BLaER1 treated with 17β-estradiol and CSF1 and Interleukin-3, amounts not matched to agents 10 nM and 100 nM (cell line): ENCODE data around the gene PARP9.

Experiments used
- H3K27ac ChIP-seq, 11 experiments: shearing (Covaris generic); formaldehyde crosslinking; 2 replicates each; pipeline ENCODE4 v1.8.1; 2022
- H3K27me3 ChIP-seq, 11 experiments: shearing (Covaris generic); formaldehyde crosslinking; 2 replicates each; pipeline ENCODE4 v1.8.1; 2022
- H3K36me3 ChIP-seq, 11 experiments: shearing (Covaris generic); formaldehyde crosslinking; 2 replicates each; pipeline ENCODE4 v1.8.1; 2022
- H3K4me1 ChIP-seq, 10 experiments: shearing (Covaris generic); formaldehyde crosslinking; 2 replicates each; pipeline ENCODE4 v1.8.1; 2022
- H3K4me2 ChIP-seq, 11 experiments: shearing (Covaris generic); formaldehyde crosslinking; 2 replicates each; pipeline ENCODE4 v1.8.1; 2022
- H3K4me3 ChIP-seq, 10 experiments: shearing (Covaris generic); formaldehyde crosslinking; 2 replicates each; pipeline ENCODE4 v1.8.1; 2022
- H3K9ac ChIP-seq, 11 experiments: shearing (Covaris generic); formaldehyde crosslinking; 2 replicates each; pipeline ENCODE4 v1.8.1; 2022
- H3K9me3 ChIP-seq, 11 experiments: shearing (Covaris generic); formaldehyde crosslinking; replicated peaks in 1 of 11; 2 replicates each; pipeline ENCODE4 v1.8.1; 2022
- H4K20me1 ChIP-seq, 11 experiments: shearing (Covaris generic); formaldehyde crosslinking; 2 replicates each; pipeline ENCODE4 v1.8.1; 2022
- Cebpa-rat ChIP-seq, 11 experiments: shearing (Covaris generic); IDR thresholded peaks; 2 replicates each; pipeline ENCODE4 v1.8.1; 2022

The PARP9 gene

GRCh38 chr3:122519693-122520092 lies 44.4 kb downstream of the PARP9 start:
- Histone ChIP-seq H3K9me3 (no peaks in the 10 kb centered on the region), H4K20me1 (no peaks in the 10 kb centered on the region), H3K27me3 (no peaks in the 10 kb centered on the region), H3K4me1 (peaks cover 9 to 39% (median 30%) of the 10 kb centered on the region in 10 experiments; a peak in 19 of 20 replicates), H3K4me3 (no peak overlapping the region), H3K36me3 (no peaks in the 10 kb centered on the region), H3K4me2 (peak overlapping the region in 10 of 11 experiments; percentile 3 to 55 (median 36); a peak in 11 of 22 replicates), H3K27ac (peak overlapping the region in 1 of 11 experiments; percentile 24; a peak in 2 of 22 replicates), H3K9ac (no peak overlapping the region)
- TF ChIP-seq Cebpa-rat (IDR thresholded peaks at IDR 0.05): no peak

DNA sequence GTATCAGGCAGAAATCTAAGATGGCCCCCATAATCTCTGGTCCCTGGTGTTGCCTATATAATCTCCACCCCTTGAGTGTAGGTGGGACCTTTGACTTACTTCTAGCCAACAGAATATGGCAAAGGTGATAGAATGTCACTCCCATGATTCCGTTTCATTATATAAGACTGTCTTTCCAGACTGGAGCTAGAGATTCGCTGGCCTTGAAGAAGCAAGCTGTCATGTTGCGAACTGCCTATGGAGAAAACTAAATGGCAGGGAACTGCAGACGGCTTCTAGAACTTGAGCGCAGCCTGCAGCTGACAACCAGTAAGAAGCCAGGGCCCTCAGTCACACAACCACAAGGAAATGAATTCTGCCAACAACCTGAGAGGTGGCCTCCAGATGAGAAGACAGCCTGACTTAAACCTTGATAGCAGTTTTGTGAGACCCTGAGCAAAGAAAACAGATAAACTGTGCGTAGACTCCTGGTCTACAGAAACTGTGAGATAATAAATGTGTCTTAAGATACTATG lies 47.2 kb downstream of the PARP9 start:
- Histone ChIP-seq H3K4me1 (peaks cover 25 to 56% (median 45%) of the 10 kb centered on the region in 10 experiments), H3K4me2 (no peak overlapping the region), H4K20me1 (peaks cover 18 to 22% (median 20%) of the 10 kb centered on the region in 11 experiments; a peak in 21 of 22 replicates), H3K27ac (no peak overlapping the region), H3K36me3 (peaks cover 0 to 9% (median 0%) of the 10 kb centered on the region in 11 experiments; a peak in 4 of 22 replicates), H3K4me3 (no peak overlapping the region), H3K9me3 (no peaks in the 10 kb centered on the region), H3K9ac (no peak overlapping the region), H3K27me3 (no peaks in the 10 kb centered on the region)
- TF ChIP-seq Cebpa-rat (IDR thresholded peaks at IDR 0.05): no peak

DNA sequence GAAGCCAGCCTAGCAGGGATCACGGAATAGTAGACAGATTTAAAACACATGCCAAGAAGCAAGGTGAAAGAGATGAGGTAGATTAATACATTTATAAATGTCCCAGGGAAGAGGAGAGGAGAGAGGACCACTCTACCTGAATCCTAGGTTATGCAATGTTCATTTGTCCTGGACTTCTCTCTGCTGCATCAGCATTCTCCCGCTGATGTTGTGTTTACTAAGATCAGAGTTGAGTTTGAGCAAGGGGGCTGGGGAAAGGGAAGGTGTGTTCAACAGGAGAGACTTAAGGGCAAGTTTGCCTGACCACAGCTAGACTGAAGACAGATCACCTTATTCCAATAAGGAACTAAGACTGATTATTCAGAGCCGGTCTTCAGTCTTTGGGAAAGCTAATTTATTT lies 48.2 kb downstream of the PARP9 start:
- Histone ChIP-seq H3K4me1 (peaks cover 29 to 67% (median 54%) of the 10 kb centered on the region in 10 experiments), H3K27me3 (no peaks in the 10 kb centered on the region), H3K27ac (no peak overlapping the region), H3K36me3 (peaks cover 0 to 19% (median 6%) of the 10 kb centered on the region in 11 experiments; a peak in 10 of 22 replicates), H3K4me3 (no peak overlapping the region), H4K20me1 (peaks cover 26 to 33% (median 30%) of the 10 kb centered on the region in 11 experiments), H3K4me2 (no peak overlapping the region), H3K9me3 (peaks cover 0 to 4% (median 0%) of the 10 kb centered on the region in 11 experiments; a peak in 2 of 22 replicates), H3K9ac (no peak overlapping the region)
- TF ChIP-seq Cebpa-rat (IDR thresholded peaks at IDR 0.05): no peak

DNA sequence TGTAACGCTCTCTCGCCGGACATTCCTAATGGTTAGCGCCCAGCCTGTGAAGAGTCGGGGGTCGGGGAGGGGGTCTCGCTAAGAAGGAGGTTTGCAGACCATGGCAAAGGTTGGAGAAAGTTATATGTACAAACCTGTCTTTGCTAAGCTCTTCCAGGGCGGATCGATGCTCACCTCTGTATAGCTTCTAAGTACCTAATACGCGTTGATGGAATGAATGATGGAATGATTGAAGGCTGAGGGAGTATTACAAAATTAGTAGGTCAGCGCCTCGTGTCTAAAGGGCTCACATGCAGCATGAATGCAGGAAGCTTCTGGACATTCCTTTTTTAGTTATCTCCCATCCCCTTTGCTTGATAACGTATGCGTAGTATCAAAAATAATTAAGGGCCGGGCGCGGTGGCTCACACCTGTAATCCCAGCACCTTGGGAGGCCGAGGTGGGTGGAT lies 49.1 kb downstream of the PARP9 start:
- peaks cover 0 to 27% (median 12%) of the 10 kb centered on the region in 11 experiments; a peak in 12 of 22 replicates for H3K36me3 ChIP-seq
- no peaks in the 10 kb centered on the region for H3K27me3 ChIP-seq
- TF ChIP-seq Cebpa-rat (IDR thresholded peaks at IDR 0.05): no peak
- peak overlapping the region; percentile 95 to 99 (median 99); a peak in 21 of 22 replicates for H3K27ac ChIP-seq
- H3K4me1 ChIP-seq: peaks cover 28 to 65% (median 52%) of the 10 kb centered on the region in 10 experiments
- H3K4me3 ChIP-seq: peak overlapping the region; percentile 75 to 88 (median 84)
- peaks cover 28 to 41% (median 39%) of the 10 kb centered on the region in 11 experiments for H4K20me1 ChIP-seq
- peak overlapping the region; percentile 97 to 100 (median 99) for H3K9ac ChIP-seq
- peaks cover 0 to 12% (median 5%) of the 10 kb centered on the region in 11 experiments; a peak in 14 of 22 replicates for H3K9me3 ChIP-seq
- peak overlapping the region; percentile 64 to 84 (median 74) for H3K4me2 ChIP-seq

- Histone ChIP-seq H3K4me1 (peaks cover 24 to 59% (median 45%) of the 10 kb centered on the region in 10 experiments), H3K4me2 (peak within 1 kb of the TSS; percentile 64 to 84 (median 75)), H3K9me3 (peaks cover 0 to 19% (median 12%) of the 10 kb centered on the region in 11 experiments; a peak in 15 of 22 replicates), H3K36me3 (peaks cover 0 to 33% (median 19%) of the 10 kb centered on the region in 11 experiments; a peak in 13 of 22 replicates), H3K4me3 (peak within 1 kb of the TSS; percentile 75 to 88 (median 84)), H3K27me3 (no peaks in the 10 kb centered on the region), H3K9ac (peak within 1 kb of the TSS; percentile 97 to 100 (median 99)), H3K27ac (peak within 1 kb of the TSS; percentile 95 to 99 (median 99)), H4K20me1 (peaks cover 28 to 48% (median 45%) of the 10 kb centered on the region in 11 experiments)
- TF ChIP-seq Cebpa-rat (IDR thresholded peaks at IDR 0.05): 0 out of 22 replicates have a peak, but pooled peaks of 1 of the 11 experiments have one; percentile 4
Measured at GRCh38 chr3:122514123-122515019, 49.7 kb downstream of the PARP9 start, which contains the start of gene KPNA1. Gene KPNA1 (minus strand): TSS chr3:122514939. CDS start chr3:122496565, 18,374 bp downstream.

DNA sequence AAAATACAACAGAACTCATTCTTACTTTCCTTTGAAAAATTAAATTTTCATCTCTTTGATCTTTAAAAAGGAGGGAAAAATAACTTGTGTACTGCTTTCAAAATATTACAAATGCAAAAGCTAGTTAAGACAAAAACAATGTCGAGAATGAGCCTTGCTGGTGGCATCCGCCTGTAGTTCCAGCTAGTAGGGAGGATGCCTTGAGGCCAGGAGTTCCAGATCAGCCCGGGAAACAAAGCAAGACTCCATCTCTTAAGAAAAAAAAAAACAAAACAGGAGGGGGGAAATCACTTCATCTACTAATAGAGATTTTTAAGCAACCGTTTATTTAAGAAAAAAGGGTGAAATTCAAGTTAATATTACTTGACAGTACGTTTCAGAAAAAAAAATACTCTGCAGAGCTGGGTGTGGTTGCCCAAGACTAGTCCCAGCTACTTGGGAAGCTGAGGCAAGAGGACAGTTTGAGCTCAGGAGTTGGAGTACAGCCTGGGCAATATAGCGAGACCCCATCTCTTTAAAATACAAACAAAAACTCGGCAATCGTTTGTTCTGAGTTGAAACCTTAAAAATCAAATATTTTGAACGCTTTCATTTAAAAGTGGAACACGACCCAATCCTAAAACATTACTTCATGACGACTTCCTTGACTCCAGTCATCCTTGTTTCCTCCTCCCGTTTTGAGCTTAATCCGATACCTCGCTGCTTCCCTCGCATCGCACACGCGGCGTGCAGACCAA lies 50.5 kb downstream of the PARP9 start:
- TF ChIP-seq Cebpa-rat (IDR thresholded peaks at IDR 0.05): 0 out of 22 replicates have a peak, but pooled peaks of 1 of the 11 experiments have one; percentile 6
- peaks cover 0 to 39% (median 27%) of the 10 kb centered on the region in 11 experiments; a peak in 18 of 22 replicates for H3K36me3 ChIP-seq
- peaks cover 0 to 27% (median 20%) of the 10 kb centered on the region in 11 experiments; a peak in 18 of 22 replicates for H3K9me3 ChIP-seq
- H3K9ac ChIP-seq: peak overlapping the region; percentile 97 to 100 (median 99)
- H3K4me1 ChIP-seq: peaks cover 24 to 51% (median 40%) of the 10 kb centered on the region in 10 experiments
- H3K27ac ChIP-seq: peak overlapping the region; percentile 95 to 99 (median 99)
- peaks cover 28 to 56% (median 53%) of the 10 kb centered on the region in 11 experiments for H4K20me1 ChIP-seq
- no peaks in the 10 kb centered on the region for H3K27me3 ChIP-seq
- peak overlapping the region; percentile 75 to 88 (median 84) for H3K4me3 ChIP-seq
- H3K4me2 ChIP-seq: peak overlapping the region; percentile 63 to 84 (median 74)

- Histone ChIP-seq H3K4me3 (peak overlapping the region in 1 of 10 experiments; percentile 75; a peak in 2 of 20 replicates), H3K9me3 (peaks cover 0 to 32% (median 26%) of the 10 kb centered on the region in 11 experiments; a peak in 18 of 22 replicates), H3K36me3 (peaks cover 0 to 52% (median 33%) of the 10 kb centered on the region in 11 experiments; a peak in 19 of 22 replicates), H4K20me1 (peaks cover 28 to 68% (median 66%) of the 10 kb centered on the region in 11 experiments), H3K9ac (peak overlapping the region in 8 of 11 experiments; percentile 2 to 98 (median 26); a peak in 6 of 22 replicates), H3K27me3 (no peaks in the 10 kb centered on the region), H3K27ac (no peak overlapping the region), H3K4me2 (peak overlapping the region; percentile 55 to 84 (median 73)), H3K4me1 (peaks cover 19 to 42% (median 31%) of the 10 kb centered on the region in 10 experiments)
- no peak for TF ChIP-seq Cebpa-rat (IDR thresholded peaks at IDR 0.05)
Measured at GRCh38 chr3:122512284-122512683, 51.8 kb downstream of the PARP9 start.
